Measurements from ENCODE around the gene ODAD3.
"Not testable (repeated sequence)": the region's sequence is repeated elsewhere in the genome, so short reads cannot be mapped to it uniquely, and the experiment has no call there.

ODAD3 gene

GRCh38 chr19:11463391-11463790 is 28.5 kb upstream of the ODAD3 start:
- ATAC-seq (ENCODE audit: insufficient read depth, low read depth), result no peak
- Histone ChIP-seq H2AFZ (ENCODE audit: low read depth, low read length) (no peak overlapping the region), H3K4me2 (ENCODE audit: insufficient read depth, low read length) (no peak overlapping the region), H3K4me1 (ENCODE audit: insufficient read depth, low read length) (no peaks in the 10 kb centered on the region), H4K20me1 (ENCODE audit: insufficient read depth, low read length) (no peaks in the 10 kb centered on the region), H3K36me3 (ENCODE audit: insufficient read depth, low read length) (no peaks in the 10 kb centered on the region), H3K9ac (ENCODE audit: low read depth, low read length) (no peak overlapping the region), H3K27ac (ENCODE audit: low read length) (no peak overlapping the region), H3K4me3 (ENCODE audit: low read depth in 1 of 2, low read length in 2 of 2) (no peak overlapping the region), H3K79me2 (ENCODE audit: insufficient read depth, low read length) (no peaks in the 10 kb centered on the region), H3K27me3 (ENCODE audit: insufficient read depth, low read length, poor library complexity) (no peaks in the 10 kb centered on the region), H3K9me3 (ENCODE audit: insufficient read depth, low read length, severe bottlenecking) (no peaks in the 10 kb centered on the region)
- TF ChIP-seq EZH2 (IDR thresholded peaks at IDR 0.05; ENCODE audit: borderline replicate concordance, low read depth, low read length, severe bottlenecking), result no peak
- no peak for TF ChIP-seq CTCF (IDR thresholded peaks at IDR 0.05; ENCODE audit: borderline replicate concordance, extremely low read depth, low read length, poor library complexity, severe bottlenecking)
- DNase-seq, result no peak

- Histone ChIP-seq H3K4me1 (ENCODE audit: insufficient read depth, low read length) (no peaks in the 10 kb centered on the region), H3K9ac (ENCODE audit: low read depth, low read length) (no peak overlapping the region), H3K27me3 (ENCODE audit: insufficient read depth, low read length, poor library complexity) (no peaks in the 10 kb centered on the region), H3K27ac (ENCODE audit: low read length) (no peak overlapping the region), H3K4me3 (ENCODE audit: low read depth in 1 of 2, low read length in 2 of 2) (no peak overlapping the region), H3K36me3 (ENCODE audit: insufficient read depth, low read length) (no peaks in the 10 kb centered on the region), H3K4me2 (ENCODE audit: insufficient read depth, low read length) (no peak overlapping the region), H3K9me3 (ENCODE audit: insufficient read depth, low read length, severe bottlenecking) (no peaks in the 10 kb centered on the region), H4K20me1 (ENCODE audit: insufficient read depth, low read length) (no peaks in the 10 kb centered on the region; the same call in 1 of the 2 replicates), H2AFZ (ENCODE audit: low read depth, low read length) (no peak overlapping the region), H3K79me2 (ENCODE audit: insufficient read depth, low read length) (no peaks in the 10 kb centered on the region)
- DNase-seq (no peak), ATAC-seq (ENCODE audit: insufficient read depth, low read depth) (no peak)
- TF ChIP-seq CTCF (IDR thresholded peaks at IDR 0.05; ENCODE audit: borderline replicate concordance, extremely low read depth, low read length, poor library complexity, severe bottlenecking), result no peak
- no peak for TF ChIP-seq EZH2 (IDR thresholded peaks at IDR 0.05; ENCODE audit: borderline replicate concordance, low read depth, low read length, severe bottlenecking)
Observed at GRCh38 chr19:11461453-11461852, 26.5 kb upstream of the ODAD3 start.

- H3K27ac ChIP-seq (ENCODE audit: low read length), result no peak overlapping the region
- no peak overlapping the region for H2AFZ ChIP-seq (ENCODE audit: low read depth, low read length)
- no peaks in the 10 kb centered on the region for H3K27me3 ChIP-seq (ENCODE audit: insufficient read depth, low read length, poor library complexity)
- TF ChIP-seq EZH2 (IDR thresholded peaks at IDR 0.05; ENCODE audit: borderline replicate concordance, low read depth, low read length, severe bottlenecking) (no peak), CTCF (IDR thresholded peaks at IDR 0.05; ENCODE audit: borderline replicate concordance, extremely low read depth, low read length, poor library complexity, severe bottlenecking) (peak; percentile 46)
- no peak overlapping the region for H3K9ac ChIP-seq (ENCODE audit: low read depth, low read length)
- peak; percentile 26 for DNase-seq
- no peaks in the 10 kb centered on the region for H3K4me1 ChIP-seq (ENCODE audit: insufficient read depth, low read length)
- ATAC-seq (ENCODE audit: insufficient read depth, low read depth), result no peak
- no peaks in the 10 kb centered on the region for H3K79me2 ChIP-seq (ENCODE audit: insufficient read depth, low read length)
- H4K20me1 ChIP-seq (ENCODE audit: insufficient read depth, low read length), result no peaks in the 10 kb centered on the region; the same call in 1 of the 2 replicates
- H3K4me2 ChIP-seq (ENCODE audit: insufficient read depth, low read length), result no peak overlapping the region
- no peak overlapping the region for H3K4me3 ChIP-seq (ENCODE audit: low read depth in 1 of 2, low read length in 2 of 2)
- H3K9me3 ChIP-seq (ENCODE audit: insufficient read depth, low read length, severe bottlenecking), result no peaks in the 10 kb centered on the region
- H3K36me3 ChIP-seq (ENCODE audit: insufficient read depth, low read length), result no peaks in the 10 kb centered on the region
Observed at GRCh38 chr19:11460207-11460606, 25.3 kb upstream of the ODAD3 start.

- not testable (repeated sequence) for H3K4me1 ChIP-seq (ENCODE audit: insufficient read depth, low read length); H3K36me3 ChIP-seq (ENCODE audit: insufficient read depth, low read length); H2AFZ ChIP-seq (ENCODE audit: low read depth, low read length); DNase-seq; H3K27me3 ChIP-seq (ENCODE audit: insufficient read depth, low read length, poor library complexity); H3K27ac ChIP-seq (ENCODE audit: low read length); H3K79me2 ChIP-seq (ENCODE audit: insufficient read depth, low read length); H3K9ac ChIP-seq (ENCODE audit: low read depth, low read length); H3K4me3 ChIP-seq (ENCODE audit: low read depth in 1 of 2, low read length in 2 of 2); ATAC-seq (ENCODE audit: insufficient read depth, low read depth); H4K20me1 ChIP-seq (ENCODE audit: insufficient read depth, low read length); H3K4me2 ChIP-seq (ENCODE audit: insufficient read depth, low read length); H3K9me3 ChIP-seq (ENCODE audit: insufficient read depth, low read length, severe bottlenecking)
Observed at GRCh38 chr19:11458912-11459311, 24.0 kb upstream of the ODAD3 start.

Measured in DND-41 (cell line).